ENCODE results near the gene TEKTIP1.
"Not testable (repeated sequence)": the region's sequence is repeated elsewhere in the genome, so short reads cannot be mapped to it uniquely, and the experiment has no call there.

The TEKTIP1 gene

GRCh38 chr19:3503036-3503572 is 35.9 kb upstream of the TEKTIP1 start:
- H3K4me3 ChIP-seq (ENCODE audit: low read depth, low read length) = no peak overlapping the region
- no peak for DNase-seq (ENCODE audit: low read depth)
- TF ChIP-seq, protein P1, sequence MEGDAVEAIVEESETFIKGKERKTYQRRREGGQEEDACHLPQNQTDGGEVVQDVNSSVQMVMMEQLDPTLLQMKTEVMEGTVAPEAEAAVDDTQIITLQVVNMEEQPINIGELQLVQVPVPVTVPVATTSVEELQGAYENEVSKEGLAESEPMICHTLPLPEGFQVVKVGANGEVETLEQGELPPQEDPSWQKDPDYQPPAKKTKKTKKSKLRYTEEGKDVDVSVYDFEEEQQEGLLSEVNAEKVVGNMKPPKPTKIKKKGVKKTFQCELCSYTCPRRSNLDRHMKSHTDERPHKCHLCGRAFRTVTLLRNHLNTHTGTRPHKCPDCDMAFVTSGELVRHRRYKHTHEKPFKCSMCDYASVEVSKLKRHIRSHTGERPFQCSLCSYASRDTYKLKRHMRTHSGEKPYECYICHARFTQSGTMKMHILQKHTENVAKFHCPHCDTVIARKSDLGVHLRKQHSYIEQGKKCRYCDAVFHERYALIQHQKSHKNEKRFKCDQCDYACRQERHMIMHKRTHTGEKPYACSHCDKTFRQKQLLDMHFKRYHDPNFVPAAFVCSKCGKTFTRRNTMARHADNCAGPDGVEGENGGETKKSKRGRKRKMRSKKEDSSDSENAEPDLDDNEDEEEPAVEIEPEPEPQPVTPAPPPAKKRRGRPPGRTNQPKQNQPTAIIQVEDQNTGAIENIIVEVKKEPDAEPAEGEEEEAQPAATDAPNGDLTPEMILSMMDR (IDR thresholded peaks at IDR 0.05; ENCODE audit: insufficient read depth, low read depth, low read length, missing control alignments) = no peak

- DNase-seq (ENCODE audit: low read depth) = no peak
- TF ChIP-seq, protein P1 (IDR thresholded peaks at IDR 0.05; ENCODE audit: insufficient read depth, low read depth, low read length, missing control alignments) = no peak
- no peak overlapping the region for H3K4me3 ChIP-seq (ENCODE audit: low read depth, low read length)
Measured at GRCh38 chr19:3504735-3505134, 34.2 kb upstream of the TEKTIP1 start.

GRCh38 chr19:3505598-3506383 is 33.2 kb upstream of the TEKTIP1 start, which contains the start of gene FZR1:
FZR1 (plus strand) TSS chr19:3506311; CDS start chr19:3522990, 16,679 bp downstream.
- TF ChIP-seq, protein P1 (IDR thresholded peaks at IDR 0.05; ENCODE audit: insufficient read depth, low read depth, low read length, missing control alignments) = no peak
- H3K4me3 ChIP-seq (ENCODE audit: low read depth, low read length) = peak within 1 kb of the TSS; percentile 84
- DNase-seq (ENCODE audit: low read depth) = peak; percentile 100

DNA sequence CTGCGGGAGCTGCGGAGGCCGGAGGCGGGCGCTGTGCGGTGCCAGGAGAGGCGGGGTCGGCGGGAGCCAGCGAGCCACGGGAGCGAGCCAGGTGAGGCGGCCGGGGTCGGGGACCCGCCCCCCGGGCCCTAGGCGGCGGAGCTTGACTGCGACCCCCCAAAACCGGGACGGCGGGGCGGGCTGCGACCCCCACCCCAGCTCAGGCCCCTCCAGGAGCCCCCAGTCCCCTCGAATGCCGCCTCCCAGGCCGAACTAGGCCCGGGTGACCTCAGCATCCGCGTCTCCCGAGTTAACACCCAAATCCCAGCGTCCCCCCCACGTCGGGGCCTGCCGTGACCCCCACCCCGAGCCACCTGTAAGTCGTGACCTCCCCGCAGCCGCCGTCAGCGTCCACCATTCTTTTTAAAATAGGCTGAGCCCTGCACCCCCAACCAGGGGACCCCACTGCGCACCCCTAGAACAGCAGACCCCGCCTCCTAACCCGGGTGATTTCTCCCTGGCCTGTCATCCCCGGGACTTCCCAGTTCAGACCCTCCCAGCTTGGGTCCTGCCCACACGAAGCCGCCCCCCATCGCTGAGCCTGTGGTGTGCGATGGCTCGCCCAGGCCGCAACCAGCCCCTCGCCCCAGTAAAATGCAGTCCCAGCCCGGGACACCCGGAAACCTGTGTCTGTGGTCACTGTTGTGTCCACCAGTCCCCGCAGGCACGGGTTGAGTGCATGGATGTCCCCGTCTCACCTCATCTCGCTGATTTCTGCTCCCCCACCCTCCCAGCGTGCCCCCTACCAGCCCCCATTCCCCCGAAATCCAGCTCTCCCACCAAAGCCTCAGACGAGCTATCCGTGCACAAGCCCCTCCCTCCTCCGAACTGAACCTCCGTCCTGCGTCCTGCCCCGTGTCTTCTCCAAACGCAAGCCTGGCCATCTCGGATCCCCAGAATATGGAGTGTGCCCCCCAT is 32.3 kb upstream of the TEKTIP1 start:
- DNase-seq (ENCODE audit: low read depth) = peak; percentile 35
- TF ChIP-seq, protein P1 (IDR thresholded peaks at IDR 0.05; ENCODE audit: insufficient read depth, low read depth, low read length, missing control alignments) = no peak
- H3K4me3 ChIP-seq (ENCODE audit: low read depth, low read length) = peak overlapping the region; percentile 84

GRCh38 chr19:3507371-3508120 is 31.4 kb upstream of the TEKTIP1 start:
- TF ChIP-seq, protein P1 (IDR thresholded peaks at IDR 0.05; ENCODE audit: insufficient read depth, low read depth, low read length, missing control alignments) = no peak
- no peak for DNase-seq (ENCODE audit: low read depth)
- peak overlapping the region; percentile 84 for H3K4me3 ChIP-seq (ENCODE audit: low read depth, low read length)

DNA sequence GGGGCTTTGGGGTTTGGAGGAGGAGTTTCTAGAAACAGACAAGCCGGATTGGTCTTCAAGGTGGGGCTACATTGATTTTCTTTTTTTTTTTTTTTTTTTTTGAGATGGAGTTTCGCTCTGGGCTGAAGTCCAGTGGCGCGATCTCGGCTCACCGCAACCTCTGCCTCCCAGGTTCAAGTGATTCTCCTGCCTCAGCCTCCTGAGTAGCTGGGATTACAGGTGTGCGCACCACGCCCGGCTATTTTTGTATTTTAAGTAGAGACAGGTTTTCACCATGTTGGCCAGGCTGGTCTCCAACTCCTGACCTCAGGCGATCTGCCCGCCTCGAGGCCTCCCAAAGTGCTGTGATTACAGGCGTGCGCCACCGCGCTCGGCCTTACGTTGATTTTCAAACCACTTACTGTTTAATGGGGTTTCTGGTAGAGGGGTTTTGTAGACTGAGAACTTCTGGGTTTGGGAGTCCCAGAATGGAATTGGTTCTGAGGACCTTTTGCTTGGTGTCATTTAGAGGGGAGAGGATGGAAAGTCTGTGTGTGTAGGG is 30.8 kb upstream of the TEKTIP1 start:
- H3K4me3 ChIP-seq (ENCODE audit: low read depth, low read length); DNase-seq (ENCODE audit: low read depth): not testable (repeated sequence)
